Measurements from ENCODE around the gene DLG1. TPM values are rescaled to one million over a fixed set of nuclear protein-coding genes. Genes with fewer than 3 reads are reported as not detected.

DLG1 gene
- total RNA-seq, 1 experiment from 2014 or later = 127 TPM

DNA sequence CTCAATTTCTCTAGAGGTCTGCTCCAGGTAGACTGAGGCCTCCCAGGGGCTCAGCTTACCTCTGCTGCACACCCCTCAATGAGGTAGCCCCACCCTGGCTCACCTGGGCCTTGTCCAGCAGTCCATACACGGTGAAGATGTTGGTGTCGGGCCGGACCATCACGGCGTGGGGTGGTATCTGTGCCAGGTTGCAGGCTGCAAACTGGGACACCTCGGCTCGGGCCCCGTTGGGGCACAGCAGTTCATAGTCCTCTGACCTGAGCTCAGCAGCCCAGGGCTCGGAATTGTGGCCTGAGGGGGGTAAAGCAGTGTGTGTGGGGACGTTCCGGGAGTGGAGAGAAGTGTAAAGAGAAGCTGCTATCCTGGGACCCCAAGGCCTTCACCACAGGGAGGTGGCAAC is 292.0 kb downstream of the DLG1 start:
- BruUV-seq (replicated peaks) = no TSS peak
- intact Hi-C loops (cut with micrococcal nuclease; ENCODE audit: unreplicated experiment) = no loop called here
- Mint-ChIP-seq H3K27me3 (ENCODE audit: unreplicated experiment) (no peaks in the 10 kb centered on the region), H3K9me3 (ENCODE audit: low read depth, unreplicated experiment) (no peaks in the 10 kb centered on the region), H3K4me3 (ENCODE audit: low read depth, unreplicated experiment) (no peak overlapping the region), H3K4me1 (ENCODE audit: low read depth, unreplicated experiment) (no peaks in the 10 kb centered on the region), H3K36me3 (ENCODE audit: insufficient read depth, unreplicated experiment) (peaks cover 6% of the 10 kb centered on the region), H3K27ac (ENCODE audit: unreplicated experiment) (no peak overlapping the region)
- CTCF ChIA-PET = no interaction called here
- TF ChIP-seq, protein P1, sequence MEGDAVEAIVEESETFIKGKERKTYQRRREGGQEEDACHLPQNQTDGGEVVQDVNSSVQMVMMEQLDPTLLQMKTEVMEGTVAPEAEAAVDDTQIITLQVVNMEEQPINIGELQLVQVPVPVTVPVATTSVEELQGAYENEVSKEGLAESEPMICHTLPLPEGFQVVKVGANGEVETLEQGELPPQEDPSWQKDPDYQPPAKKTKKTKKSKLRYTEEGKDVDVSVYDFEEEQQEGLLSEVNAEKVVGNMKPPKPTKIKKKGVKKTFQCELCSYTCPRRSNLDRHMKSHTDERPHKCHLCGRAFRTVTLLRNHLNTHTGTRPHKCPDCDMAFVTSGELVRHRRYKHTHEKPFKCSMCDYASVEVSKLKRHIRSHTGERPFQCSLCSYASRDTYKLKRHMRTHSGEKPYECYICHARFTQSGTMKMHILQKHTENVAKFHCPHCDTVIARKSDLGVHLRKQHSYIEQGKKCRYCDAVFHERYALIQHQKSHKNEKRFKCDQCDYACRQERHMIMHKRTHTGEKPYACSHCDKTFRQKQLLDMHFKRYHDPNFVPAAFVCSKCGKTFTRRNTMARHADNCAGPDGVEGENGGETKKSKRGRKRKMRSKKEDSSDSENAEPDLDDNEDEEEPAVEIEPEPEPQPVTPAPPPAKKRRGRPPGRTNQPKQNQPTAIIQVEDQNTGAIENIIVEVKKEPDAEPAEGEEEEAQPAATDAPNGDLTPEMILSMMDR (IDR thresholded peaks at IDR 0.05; ENCODE audit: unreplicated experiment) = no peak
- DNase-seq = no peak

DNA sequence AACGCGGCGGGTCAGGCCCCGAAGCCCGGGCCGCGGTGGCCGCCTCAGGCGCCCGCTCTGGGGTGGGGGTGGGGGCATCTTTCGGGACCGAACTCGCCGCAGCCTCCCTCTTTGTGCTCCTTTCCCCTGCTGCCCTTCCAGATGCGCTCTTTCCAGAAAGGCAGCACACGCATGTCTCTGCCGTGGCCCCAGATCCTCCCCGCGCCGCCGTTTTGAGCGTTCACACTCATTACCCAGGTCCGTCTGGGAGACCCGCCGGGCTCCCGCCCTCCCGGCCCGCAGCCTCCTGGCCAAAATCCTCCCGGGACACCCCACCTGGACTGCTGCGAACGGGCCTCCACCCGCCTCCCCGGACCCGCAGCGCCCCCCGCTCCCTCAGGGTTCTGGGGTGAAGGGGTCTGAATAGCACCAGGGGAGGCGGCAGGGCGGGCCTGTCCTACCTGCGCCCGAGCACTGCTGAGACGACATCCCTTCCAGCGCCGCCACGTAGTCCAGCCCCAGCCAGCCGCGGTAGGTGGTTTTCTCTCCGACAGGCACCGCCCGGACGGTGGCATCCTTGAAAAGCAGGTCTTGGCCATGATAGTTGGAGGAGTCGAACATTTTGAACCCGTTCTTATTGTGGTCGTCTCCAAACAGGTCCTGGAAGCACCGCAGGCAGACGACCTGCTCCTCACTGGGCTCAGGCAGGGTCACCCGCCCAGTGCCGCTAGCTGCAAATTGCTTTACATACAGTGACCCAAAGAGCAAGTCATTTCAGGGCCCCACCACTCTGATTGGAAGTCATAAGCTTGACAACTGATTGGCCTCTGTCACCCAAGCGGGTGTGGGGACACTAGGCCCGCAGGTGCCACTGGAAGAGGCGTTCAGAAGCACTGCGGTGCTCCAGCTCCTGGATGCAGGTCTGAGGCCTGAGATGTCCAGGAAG is 294.7 kb downstream of the DLG1 start:
- CTCF ChIA-PET = interaction anchor here (1.1 kb wide), 1 partner anchor 25 kb away, joined by 5 read pairs; the partner anchor contains the start of gene MELTF
- BruUV-seq (replicated peaks) = no TSS peak

DNA sequence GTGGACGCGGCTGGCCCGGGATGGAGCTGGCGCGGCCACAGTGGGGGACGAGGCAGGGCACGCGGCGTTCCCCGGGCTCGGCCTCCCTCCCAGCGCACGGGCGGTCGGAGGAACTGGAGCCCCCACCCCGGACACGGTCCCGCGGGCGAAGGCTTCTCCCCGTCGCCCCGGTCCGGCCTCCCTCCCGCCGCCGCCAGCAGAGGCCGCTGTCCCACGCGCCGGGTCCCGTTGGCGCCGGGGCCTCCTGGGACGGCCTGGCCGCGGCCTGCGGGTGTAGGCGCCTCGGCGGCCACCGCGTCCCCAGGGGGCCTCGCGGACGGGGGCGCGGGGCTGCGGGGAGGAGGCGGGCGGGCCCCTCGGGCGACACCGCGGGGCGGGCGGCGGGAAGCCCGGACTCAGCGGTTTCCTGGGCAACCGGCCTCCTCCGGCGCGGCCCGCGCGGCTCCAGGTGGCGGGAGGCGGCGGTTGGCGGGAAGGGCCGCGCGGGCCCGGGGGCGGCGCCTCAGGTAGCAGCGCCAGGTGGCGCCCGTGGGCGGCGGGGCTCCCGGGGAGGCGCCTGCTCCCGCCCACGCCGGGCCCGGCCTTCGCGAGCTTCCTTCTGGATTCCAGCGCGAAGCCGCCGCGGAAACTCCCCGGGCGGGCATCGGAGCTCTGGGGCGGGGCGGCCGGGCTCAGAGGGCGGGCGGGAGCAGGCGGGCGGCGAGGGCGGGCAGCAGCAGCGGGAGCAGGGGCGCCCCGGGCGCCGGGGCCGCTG is 295.5 kb downstream of the DLG1 start:
- H3K4me1 Mint-ChIP-seq (ENCODE audit: low read depth, unreplicated experiment) = no peaks in the 10 kb centered on the region
- intact Hi-C loops (cut with micrococcal nuclease; ENCODE audit: unreplicated experiment) = no loop called here
- CTCF ChIA-PET = interaction anchor here (1.1 kb wide), 1 partner anchor 26 kb away, joined by 5 read pairs; the partner anchor contains the start of gene MELTF
- peak overlapping the region; percentile 59 for H3K4me3 Mint-ChIP-seq (ENCODE audit: low read depth, unreplicated experiment)
- DNase-seq = peak; percentile 91
- no peak overlapping the region for H3K27ac Mint-ChIP-seq (ENCODE audit: unreplicated experiment)
- H3K27me3 Mint-ChIP-seq (ENCODE audit: unreplicated experiment) = no peaks in the 10 kb centered on the region
- TF ChIP-seq, protein P1 (IDR thresholded peaks at IDR 0.05; ENCODE audit: unreplicated experiment) = peak; percentile 81
- H3K36me3 Mint-ChIP-seq (ENCODE audit: insufficient read depth, unreplicated experiment) = peaks cover 6% of the 10 kb centered on the region
- no peaks in the 10 kb centered on the region for H3K9me3 Mint-ChIP-seq (ENCODE audit: low read depth, unreplicated experiment)
- no TSS peak for BruUV-seq (replicated peaks)

More for the DNA sequence above, 294.7 kb downstream of the DLG1 start:
- Mint-ChIP-seq H3K9me3 (ENCODE audit: low read depth, unreplicated experiment) (no peaks in the 10 kb centered on the region), H3K4me3 (ENCODE audit: low read depth, unreplicated experiment) (peak overlapping the region; percentile 59), H3K27ac (ENCODE audit: unreplicated experiment) (no peak overlapping the region), H3K27me3 (ENCODE audit: unreplicated experiment) (no peaks in the 10 kb centered on the region), H3K4me1 (ENCODE audit: low read depth, unreplicated experiment) (no peaks in the 10 kb centered on the region), H3K36me3 (ENCODE audit: insufficient read depth, unreplicated experiment) (peaks cover 6% of the 10 kb centered on the region)
- TF ChIP-seq, protein P1 (IDR thresholded peaks at IDR 0.05; ENCODE audit: unreplicated experiment) = no peak
- DNase-seq = no peak
- intact Hi-C loops (cut with micrococcal nuclease; ENCODE audit: unreplicated experiment) = no loop called here

DNA sequence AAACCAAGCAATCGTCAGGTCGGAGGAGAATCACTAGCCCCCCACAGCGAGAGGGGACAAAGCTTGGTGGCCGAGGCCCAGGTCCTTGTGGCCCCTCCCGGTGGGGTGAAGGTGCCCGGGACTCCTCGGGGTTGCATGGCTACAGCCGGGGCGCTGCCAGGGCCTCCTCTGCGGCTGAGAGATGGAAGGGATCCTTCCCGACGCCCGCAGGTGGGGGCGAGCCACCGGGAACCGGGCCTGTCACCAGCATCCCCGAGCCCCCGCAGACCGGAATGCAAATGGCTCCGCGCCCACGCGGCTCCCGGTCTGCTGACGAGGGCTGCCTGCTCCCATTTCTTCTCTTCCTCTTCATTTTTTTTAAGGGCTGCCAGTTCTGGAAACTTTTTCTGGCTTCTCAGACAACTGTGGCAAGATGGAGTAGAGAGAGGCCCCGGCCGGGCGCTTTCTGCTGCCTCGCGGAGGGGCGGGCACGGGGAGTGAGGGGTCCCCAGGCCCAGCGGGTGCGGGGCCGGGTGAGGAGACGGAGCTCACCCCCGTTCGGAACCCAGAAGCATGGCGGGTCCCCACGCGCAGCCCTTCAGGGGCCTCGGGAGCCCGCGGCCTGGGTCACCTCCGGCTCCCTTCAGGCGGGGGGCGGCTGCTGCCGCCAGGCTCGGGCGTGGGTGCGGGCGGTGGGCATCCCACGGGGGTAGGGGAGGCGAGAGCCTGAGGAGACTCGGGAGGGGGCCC is 296.3 kb downstream of the DLG1 start:
- H3K36me3 Mint-ChIP-seq (ENCODE audit: insufficient read depth, unreplicated experiment) = peaks cover under 1% of the 10 kb centered on the region
- H3K27ac Mint-ChIP-seq (ENCODE audit: unreplicated experiment) = no peak overlapping the region
- H3K4me3 Mint-ChIP-seq (ENCODE audit: low read depth, unreplicated experiment) = peak overlapping the region; percentile 28
- CTCF ChIA-PET = no interaction called here
- DNase-seq = no peak
- TSS peak; percentile 91 for BruUV-seq (replicated peaks)
- intact Hi-C loops (cut with micrococcal nuclease; ENCODE audit: unreplicated experiment) = no loop called here
- H3K27me3 Mint-ChIP-seq (ENCODE audit: unreplicated experiment) = no peaks in the 10 kb centered on the region
- H3K4me1 Mint-ChIP-seq (ENCODE audit: low read depth, unreplicated experiment) = no peaks in the 10 kb centered on the region
- TF ChIP-seq, protein P1 (IDR thresholded peaks at IDR 0.05; ENCODE audit: unreplicated experiment) = no peak
- H3K9me3 Mint-ChIP-seq (ENCODE audit: low read depth, unreplicated experiment) = no peaks in the 10 kb centered on the region

Data from Calu3 (cell line).